Measurements from ENCODE around the gene CHST12. TPM values are rescaled to one million over a fixed set of nuclear protein-coding genes. Genes with fewer than 3 reads are reported as not detected.
"Not testable (repeated sequence)": the region's sequence is repeated elsewhere in the genome, so short reads cannot be mapped to it uniquely, and the experiment has no call there.

Gene CHST12
- total and polyA plus RNA-seq, 2 donors, result 3.6 to 29.6 TPM

DNA sequence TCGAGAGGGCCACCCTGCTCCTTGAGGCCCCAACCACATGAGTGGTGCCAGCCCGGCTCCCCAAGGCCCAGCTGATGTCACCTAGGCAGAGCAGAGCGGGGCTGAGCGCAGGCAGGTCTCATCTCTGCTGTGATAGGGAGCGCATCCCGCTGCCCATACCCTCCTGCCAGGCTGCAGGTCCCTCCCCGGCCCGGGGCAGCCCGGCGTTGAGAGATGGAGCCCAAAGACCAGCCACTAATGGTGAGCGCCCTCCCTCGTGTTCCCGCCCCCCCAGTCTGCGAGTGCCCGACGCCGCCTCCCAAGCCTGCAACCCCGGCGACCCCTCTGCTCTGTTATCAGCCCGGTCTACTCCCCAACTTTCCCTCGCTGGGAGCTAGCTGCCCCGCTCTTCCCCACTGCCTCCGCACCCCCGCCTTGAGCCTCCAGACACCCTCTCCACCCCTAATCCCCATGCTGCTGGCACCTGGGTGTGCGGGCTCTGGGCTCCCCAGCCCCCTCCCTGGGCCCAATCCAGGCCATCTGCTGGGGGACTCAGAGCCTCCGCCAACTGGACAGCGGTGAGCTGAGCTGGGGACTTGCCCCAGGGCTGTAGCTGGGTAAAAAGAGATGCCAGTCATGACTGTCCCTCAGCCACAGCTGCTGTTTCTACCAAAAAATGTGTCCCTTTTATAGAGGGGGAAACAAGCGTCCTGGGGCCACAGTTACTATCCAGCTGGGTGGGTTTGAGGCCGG is 19.7 kb upstream of the CHST12 start:
- no peaks in the 10 kb centered on the region for H3K4me1 ChIP-seq (ENCODE audit: insufficient read depth)
- H3K27ac ChIP-seq (ENCODE audit: low read depth), result no peak overlapping the region
- no peaks in the 10 kb centered on the region for H3K36me3 ChIP-seq (ENCODE audit: insufficient read depth)
- 80% methylated on average over 29 of the region's 29 CpGs for WGBS
- H3K4me3 ChIP-seq (ENCODE audit: low read depth, low read length), result no peak overlapping the region
- no peak for DNase-seq (ENCODE audit: extremely low spot score)

- H3K4me1 ChIP-seq (ENCODE audit: insufficient read depth), result no peaks in the 10 kb centered on the region
- DNase-seq (ENCODE audit: extremely low spot score), result no peak
- no peak overlapping the region for H3K27ac ChIP-seq (ENCODE audit: low read depth)
- no peak overlapping the region for H3K4me3 ChIP-seq (ENCODE audit: low read depth, low read length)
- H3K36me3 ChIP-seq (ENCODE audit: insufficient read depth), result no peaks in the 10 kb centered on the region
- WGBS, result 78% methylated on average over 19 of the region's 19 CpGs
Measured at GRCh38 chr7:2384354-2385243, 18.8 kb upstream of the CHST12 start.

DNA sequence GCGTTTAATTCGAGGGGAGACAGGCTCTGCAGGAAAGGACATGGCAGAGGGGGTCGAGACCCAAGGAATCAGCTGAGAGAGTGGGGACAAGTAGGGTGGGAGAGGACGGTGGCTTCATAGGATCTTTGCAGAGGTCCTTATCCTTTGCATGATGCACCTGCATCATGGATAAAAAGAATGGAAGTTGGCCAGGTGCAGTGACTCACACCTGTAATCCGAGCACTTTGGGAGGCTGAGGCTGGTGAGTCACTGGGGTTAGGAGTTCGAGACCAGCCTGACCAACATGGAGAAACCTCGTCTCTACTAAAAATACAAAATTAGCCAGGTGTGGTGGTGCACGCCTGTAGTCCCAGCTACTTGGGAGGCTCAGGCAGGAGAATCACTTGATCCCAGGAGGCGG is 17.3 kb upstream of the CHST12 start:
- 92% methylated on average over 9 of the region's 9 CpGs for WGBS
- not testable (repeated sequence) for H3K4me1 ChIP-seq (ENCODE audit: insufficient read depth); H3K4me3 ChIP-seq (ENCODE audit: low read depth, low read length); H3K27ac ChIP-seq (ENCODE audit: low read depth); H3K36me3 ChIP-seq (ENCODE audit: insufficient read depth); DNase-seq (ENCODE audit: extremely low spot score)

DNA sequence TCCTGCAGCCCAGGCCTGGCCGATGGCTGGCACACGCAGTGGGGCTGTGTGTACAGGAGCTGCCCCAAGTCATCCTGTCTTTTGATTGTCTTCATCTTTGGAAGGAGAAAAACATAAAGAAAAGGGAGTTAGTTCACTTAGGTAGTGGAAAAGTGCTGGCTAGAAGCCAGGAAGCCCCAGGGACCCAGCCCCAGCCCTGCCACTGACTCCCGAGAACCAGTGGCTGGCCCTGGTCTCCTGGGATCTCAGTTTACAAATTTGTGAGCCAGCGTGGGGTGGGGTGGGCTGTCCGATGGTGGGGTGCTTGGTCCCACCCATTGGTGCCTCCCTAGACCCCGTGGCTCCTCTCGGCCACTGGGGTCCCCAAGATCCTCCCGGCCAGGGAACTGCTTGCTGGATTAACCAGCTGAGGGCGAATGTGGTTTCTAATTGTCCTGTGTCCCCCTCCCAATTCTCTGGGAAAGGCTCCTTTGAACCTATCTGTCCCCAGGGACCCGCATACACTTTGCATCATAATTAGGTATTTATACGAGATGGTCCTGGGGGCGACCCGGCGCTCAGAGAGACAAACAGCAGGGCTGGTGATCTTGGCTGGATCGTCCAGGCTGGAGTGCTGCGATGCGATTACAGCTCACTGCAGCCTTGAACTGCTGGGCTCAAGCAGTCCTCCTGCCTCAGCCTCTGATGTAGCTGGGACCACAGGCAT is 16.3 kb upstream of the CHST12 start:
- no peak for DNase-seq (ENCODE audit: extremely low spot score)
- Histone ChIP-seq H3K4me3 (ENCODE audit: low read depth, low read length) (no peak overlapping the region), H3K27ac (ENCODE audit: low read depth) (no peak overlapping the region), H3K4me1 (ENCODE audit: insufficient read depth) (no peaks in the 10 kb centered on the region), H3K36me3 (ENCODE audit: insufficient read depth) (no peaks in the 10 kb centered on the region)
- WGBS, result 76% methylated on average over 17 of the region's 17 CpGs

GRCh38 chr7:2387897-2388636 is 15.3 kb upstream of the CHST12 start:
- WGBS, result 90% methylated on average over 31 of the region's 31 CpGs
- Histone ChIP-seq H3K4me1 (ENCODE audit: insufficient read depth) (no peaks in the 10 kb centered on the region), H3K36me3 (ENCODE audit: insufficient read depth) (no peaks in the 10 kb centered on the region), H3K27ac (ENCODE audit: low read depth) (no peak overlapping the region), H3K4me3 (ENCODE audit: low read depth, low read length) (no peak overlapping the region)
- no peak for DNase-seq (ENCODE audit: extremely low spot score)

DNA sequence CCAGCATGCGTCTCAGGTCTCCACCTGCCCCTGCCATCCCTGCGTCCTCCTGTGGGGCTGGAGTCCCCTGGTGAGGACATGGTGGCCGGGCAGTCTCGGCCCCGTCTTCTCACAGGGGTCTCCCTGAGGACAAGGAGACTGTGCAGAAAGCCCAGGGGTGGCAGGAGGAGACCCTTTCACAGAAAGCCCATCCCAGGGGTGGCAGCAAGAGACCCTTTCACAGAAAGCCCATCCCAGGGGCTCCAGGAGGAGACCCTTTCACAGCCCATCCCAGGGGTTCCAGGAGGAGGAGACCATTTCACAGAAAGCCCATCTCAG is 14.8 kb upstream of the CHST12 start:
- no peak for DNase-seq (ENCODE audit: extremely low spot score)
- Histone ChIP-seq H3K4me1 (ENCODE audit: insufficient read depth) (no peaks in the 10 kb centered on the region), H3K27ac (ENCODE audit: low read depth) (no peak overlapping the region), H3K4me3 (ENCODE audit: low read depth, low read length) (no peak overlapping the region), H3K36me3 (ENCODE audit: insufficient read depth) (no peaks in the 10 kb centered on the region)
- 98% methylated on average over 5 of the region's 5 CpGs for WGBS

- H3K4me3 ChIP-seq (ENCODE audit: low read depth, low read length); H3K27ac ChIP-seq (ENCODE audit: low read depth); H3K36me3 ChIP-seq (ENCODE audit: insufficient read depth); H3K4me1 ChIP-seq (ENCODE audit: insufficient read depth); DNase-seq (ENCODE audit: extremely low spot score): not testable (repeated sequence)
- 51% methylated on average over 16 of the region's 16 CpGs for WGBS
Measured at GRCh38 chr7:2390020-2390816, 13.2 kb upstream of the CHST12 start.

- no peak for DNase-seq (ENCODE audit: extremely low spot score)
- H3K36me3 ChIP-seq (ENCODE audit: insufficient read depth), result no peaks in the 10 kb centered on the region
- 19% methylated on average over 12 of the region's 12 CpGs for WGBS
- H3K4me3 ChIP-seq (ENCODE audit: low read depth, low read length), result no peak overlapping the region
- H3K27ac ChIP-seq (ENCODE audit: low read depth), result no peak overlapping the region
- H3K4me1 ChIP-seq (ENCODE audit: insufficient read depth), result no peaks in the 10 kb centered on the region
Measured at GRCh38 chr7:2393706-2394105, 9.7 kb upstream of the CHST12 start.

- no peaks in the 10 kb centered on the region for H3K4me1 ChIP-seq (ENCODE audit: insufficient read depth)
- H3K4me3 ChIP-seq (ENCODE audit: low read depth, low read length), result no peak overlapping the region
- no peak overlapping the region for H3K27ac ChIP-seq (ENCODE audit: low read depth)
- 91% methylated on average over 21 of the region's 21 CpGs for WGBS
- H3K36me3 ChIP-seq (ENCODE audit: insufficient read depth), result no peaks in the 10 kb centered on the region
- DNase-seq (ENCODE audit: extremely low spot score), result no peak
Measured at GRCh38 chr7:2394566-2395082, 8.8 kb upstream of the CHST12 start.

GRCh38 chr7:2398506-2398905 is 4.9 kb upstream of the CHST12 start:
- Histone ChIP-seq H3K4me3 (ENCODE audit: low read depth, low read length) (no peak overlapping the region), H3K27ac (ENCODE audit: low read depth) (no peak overlapping the region), H3K36me3 (ENCODE audit: insufficient read depth) (no peaks in the 10 kb centered on the region), H3K4me1 (ENCODE audit: insufficient read depth) (no peaks in the 10 kb centered on the region)
- WGBS, result 85% methylated on average over 4 of the region's 4 CpGs
- no peak for DNase-seq (ENCODE audit: extremely low spot score)

DNA sequence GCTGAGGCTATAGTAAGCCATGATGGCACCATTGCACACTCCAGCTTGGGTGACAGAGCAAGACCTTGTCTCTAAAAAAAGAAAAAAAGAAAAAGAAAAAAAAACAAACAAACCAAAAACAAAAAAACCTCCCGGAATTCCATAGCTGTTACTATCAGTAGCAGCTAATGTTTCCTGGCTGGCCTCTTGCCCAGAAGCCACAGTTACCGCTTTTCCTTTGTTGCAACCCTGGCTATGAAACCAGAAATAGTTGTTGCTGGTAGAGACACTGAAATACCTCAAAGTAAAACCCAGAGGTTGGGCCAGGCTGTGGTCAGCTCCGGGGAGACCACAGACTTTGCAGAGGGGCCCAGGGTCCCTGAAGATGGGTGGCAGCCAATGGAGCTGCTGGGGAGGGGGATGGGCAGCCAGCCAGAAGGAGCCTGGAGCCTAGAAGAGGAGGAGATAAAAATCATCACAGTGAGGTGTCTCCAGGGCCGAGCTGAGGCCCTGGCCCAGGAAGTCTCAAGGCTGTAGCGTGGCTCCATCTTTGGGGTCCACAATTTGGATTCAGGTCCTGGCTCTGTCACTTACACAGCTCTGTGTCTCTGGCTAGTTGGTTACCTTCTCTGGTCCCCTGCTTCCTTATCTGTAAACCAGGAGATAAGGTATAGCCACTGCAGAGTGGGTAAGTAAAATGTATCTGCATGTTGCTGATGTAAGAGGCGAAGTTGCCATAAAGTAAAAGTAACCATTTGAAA is 3.4 kb upstream of the CHST12 start:
- no peaks in the 10 kb centered on the region for H3K4me1 ChIP-seq (ENCODE audit: insufficient read depth)
- WGBS, result 18% methylated on average over 6 of the region's 6 CpGs
- peak; percentile 83 for DNase-seq (ENCODE audit: extremely low spot score)
- no peak overlapping the region for H3K4me3 ChIP-seq (ENCODE audit: low read depth, low read length)
- H3K27ac ChIP-seq (ENCODE audit: low read depth), result peak overlapping the region; percentile 27
- no peaks in the 10 kb centered on the region for H3K36me3 ChIP-seq (ENCODE audit: insufficient read depth)

- Histone ChIP-seq H3K36me3 (ENCODE audit: insufficient read depth) (no peaks in the 10 kb centered on the region), H3K4me1 (ENCODE audit: insufficient read depth) (no peaks in the 10 kb centered on the region), H3K27ac (ENCODE audit: low read depth) (no peak overlapping the region), H3K4me3 (ENCODE audit: low read depth, low read length) (no peak overlapping the region)
- no peak for DNase-seq (ENCODE audit: extremely low spot score)
- 64% methylated on average over 6 of the region's 6 CpGs for WGBS
Measured at GRCh38 chr7:2402687-2403013, 761 bp upstream of the CHST12 start.
